ENCODE results near the gene NCOA4. TPM values are rescaled to one million over a fixed set of nuclear protein-coding genes. Genes with fewer than 3 reads are reported as not detected.
"Not testable (repeated sequence)": the region's sequence is repeated elsewhere in the genome, so short reads cannot be mapped to it uniquely, and the experiment has no call there.

Gene NCOA4
- total and polyA plus RNA-seq, 2 donors (not counting 3 experiments of a cell fraction or from before 2014, with no cell fraction given) = 62.1 to 127 TPM

- CTCF ChIA-PET = interaction anchor here (1.0 kb wide), 1 partner anchor 34 kb away, joined by 3 read pairs; no protein-coding TSS in a partner anchor
- not testable (repeated sequence) for H3K9ac ChIP-seq (replicated peaks; ENCODE audit: extremely low read depth, insufficient read depth, low read length)
Observed at GRCh38 chr10:45983538-45984186, 46.8 kb downstream of the NCOA4 start.

DNA sequence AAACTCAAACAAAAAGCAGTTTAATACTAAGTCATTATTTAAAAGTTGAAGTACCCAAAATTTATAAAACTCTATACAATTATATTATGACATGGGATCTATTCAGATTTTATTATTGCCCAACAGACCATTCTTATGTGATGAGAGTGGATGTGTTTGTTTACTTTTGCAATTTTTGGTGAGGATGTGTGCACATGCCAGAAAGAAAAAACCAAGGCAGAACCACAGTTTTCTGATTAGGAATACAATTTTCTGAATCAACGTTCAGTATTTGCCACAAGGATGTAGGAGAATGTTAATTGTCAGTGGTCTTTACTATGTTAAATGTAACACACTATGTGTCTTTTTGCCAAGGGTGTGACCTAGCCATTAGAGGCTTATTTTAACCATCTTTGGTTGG is 49.1 kb downstream of the NCOA4 start:
- H3K4me3 ChIP-seq (replicated peaks in 1 of 3; ENCODE audit: insufficient read depth in 1 of 3, low read depth in 1 of 3, low read length in 3 of 3); H2AFZ ChIP-seq (ENCODE audit: low read depth, low read length); H3K9me3 ChIP-seq (replicated peaks; ENCODE audit: control insufficient read depth, insufficient read depth, low read length); H3K9me1 ChIP-seq (replicated peaks; ENCODE audit: control insufficient read depth, extremely low read depth, insufficient read depth, low read length); H4K20me1 ChIP-seq (replicated peaks; ENCODE audit: control insufficient read depth, extremely low read depth, insufficient read depth, low read length); H3K4me1 ChIP-seq (ENCODE audit: control insufficient read depth, extremely low read depth, insufficient read depth, low read length); H3K9ac ChIP-seq (replicated peaks; ENCODE audit: extremely low read depth, insufficient read depth, low read length); H3K27ac ChIP-seq (ENCODE audit: insufficient read depth, low read depth, low read length); FAIRE-seq; dilution Hi-C loops (cut with MboI; ENCODE audit: extremely low pct_ligation_motif_present, low sequenced_read_pairs); H3K36me3 ChIP-seq (ENCODE audit: control insufficient read depth in 2 of 2, extremely low read depth in 1 of 2, insufficient read depth in 2 of 2, low read length in 2 of 2); H3K27me3 ChIP-seq (ENCODE audit: control insufficient read depth in 2 of 2, insufficient read depth in 2 of 2, low read length in 2 of 2); DNase-seq (ENCODE audit: low read depth, low spot score); CTCF ChIA-PET; POLR2A ChIA-PET; H3K4me2 ChIP-seq (ENCODE audit: insufficient read depth, low read length); BruUV-seq (replicated peaks): not testable (repeated sequence)
- peaks cover 18% of the 10 kb centered on the region for H3K79me2 ChIP-seq (ENCODE audit: control insufficient read depth, insufficient read depth, low read length)
- intact Hi-C loops (cut with micrococcal nuclease) = loop anchor here (5.0 kb wide), 1 partner anchor 246 kb away; no protein-coding TSS in a partner anchor

More at GRCh38 chr10:45983538-45984186, 46.8 kb downstream of the NCOA4 start:
- TF ChIP-seq CTCF (IDR thresholded peaks at IDR 0.05; ENCODE audit: extremely low read depth in 1 of 2, insufficient read depth in 1 of 2, low read depth in 1 of 2, low read length in 2 of 2) = peak in 1 of 2 donors; percentile 28
- H4K20me1 ChIP-seq (replicated peaks; ENCODE audit: control insufficient read depth, extremely low read depth, insufficient read depth, low read length); FAIRE-seq; H3K36me3 ChIP-seq (ENCODE audit: control insufficient read depth in 2 of 2, extremely low read depth in 1 of 2, insufficient read depth in 2 of 2, low read length in 2 of 2); H3K4me3 ChIP-seq (replicated peaks in 1 of 3; ENCODE audit: insufficient read depth in 1 of 3, low read depth in 1 of 3, low read length in 3 of 3); BruUV-seq (replicated peaks); H3K9me3 ChIP-seq (replicated peaks; ENCODE audit: control insufficient read depth, insufficient read depth, low read length); H2AFZ ChIP-seq (ENCODE audit: low read depth, low read length); H3K4me1 ChIP-seq (ENCODE audit: control insufficient read depth, extremely low read depth, insufficient read depth, low read length); H3K9me1 ChIP-seq (replicated peaks; ENCODE audit: control insufficient read depth, extremely low read depth, insufficient read depth, low read length); H3K27ac ChIP-seq (ENCODE audit: insufficient read depth, low read depth, low read length); H3K27me3 ChIP-seq (ENCODE audit: control insufficient read depth in 2 of 2, insufficient read depth in 2 of 2, low read length in 2 of 2); dilution Hi-C loops (cut with MboI; ENCODE audit: extremely low pct_ligation_motif_present, low sequenced_read_pairs); POLR2A ChIA-PET; H3K4me2 ChIP-seq (ENCODE audit: insufficient read depth, low read length): not testable (repeated sequence)
- H3K79me2 ChIP-seq (ENCODE audit: control insufficient read depth, insufficient read depth, low read length) = peaks cover 16% of the 10 kb centered on the region
- DNase-seq (ENCODE audit: low read depth, low spot score) = peak; percentile 44
- intact Hi-C loops (cut with micrococcal nuclease) = loop anchor here (1.0 to 5.0 kb wide), 2 partner anchors 45 to 244 kb away; no protein-coding TSS in a partner anchor

GRCh38 chr10:45978554-45978953 is 51.9 kb downstream of the NCOA4 start:
- H4K20me1 ChIP-seq (replicated peaks; ENCODE audit: control insufficient read depth, extremely low read depth, insufficient read depth, low read length); H2AFZ ChIP-seq (ENCODE audit: low read depth, low read length); H3K27me3 ChIP-seq (ENCODE audit: control insufficient read depth in 2 of 2, insufficient read depth in 2 of 2, low read length in 2 of 2); H3K9me1 ChIP-seq (replicated peaks; ENCODE audit: control insufficient read depth, extremely low read depth, insufficient read depth, low read length); dilution Hi-C loops (cut with MboI; ENCODE audit: extremely low pct_ligation_motif_present, low sequenced_read_pairs); H3K9ac ChIP-seq (replicated peaks; ENCODE audit: extremely low read depth, insufficient read depth, low read length); H3K4me1 ChIP-seq (ENCODE audit: control insufficient read depth, extremely low read depth, insufficient read depth, low read length); DNase-seq (ENCODE audit: low read depth, low spot score); intact Hi-C loops (cut with micrococcal nuclease); H3K9me3 ChIP-seq (replicated peaks; ENCODE audit: control insufficient read depth, insufficient read depth, low read length); POLR2A ChIA-PET; FAIRE-seq; H3K4me2 ChIP-seq (ENCODE audit: insufficient read depth, low read length); H3K27ac ChIP-seq (ENCODE audit: insufficient read depth, low read depth, low read length); H3K36me3 ChIP-seq (ENCODE audit: control insufficient read depth in 2 of 2, extremely low read depth in 1 of 2, insufficient read depth in 2 of 2, low read length in 2 of 2); H3K4me3 ChIP-seq (replicated peaks in 1 of 3; ENCODE audit: insufficient read depth in 1 of 3, low read depth in 1 of 3, low read length in 3 of 3); CTCF ChIA-PET; BruUV-seq (replicated peaks): not testable (repeated sequence)
- H3K79me2 ChIP-seq (ENCODE audit: control insufficient read depth, insufficient read depth, low read length) = peaks cover 27% of the 10 kb centered on the region

Measured in endothelial cell of umbilical vein (primary cell).